ENCODE data around the gene COL4A1. TPM values are rescaled to one million over a fixed set of nuclear protein-coding genes. Genes with fewer than 3 reads are reported as not detected.

Gene COL4A1
- polyA plus RNA-seq, 4 donors = 3.1 to 85.7 (median 32.2) TPM

GRCh38 chr13:110227864-110228643 is 78.9 kb downstream of the COL4A1 start:
- 84 to 88% (median 86%) methylated on average over 28 of the region's 28 CpGs for WGBS, 3 donors
- H3K4me3 ChIP-seq (ENCODE audit: low read depth in 1 of 3, low read length in 3 of 3) = no peak overlapping the region
- peaks cover 0 to 4% (median 0%) of the 10 kb centered on the region in 3 donors for H3K4me1 ChIP-seq (ENCODE audit: control insufficient read depth in 3 of 3, insufficient read depth in 2 of 3, low read depth in 1 of 3, low read length in 2 of 3)
- no peaks in the 10 kb centered on the region for H3K9me3 ChIP-seq (ENCODE audit: control insufficient read depth in 2 of 2, insufficient read depth in 1 of 2, low read depth in 1 of 2, low read length in 1 of 2)
- FAIRE-seq (no peak), DNase-seq (no peak)
- peak overlapping the region in 1 of 3 donors; percentile 62 for H3K27ac ChIP-seq (ENCODE audit: low read depth in 1 of 3, low read length in 2 of 3)
- no peaks in the 10 kb centered on the region for H3K27me3 ChIP-seq (ENCODE audit: control insufficient read depth in 3 of 3, insufficient read depth in 3 of 3, low read length in 3 of 3)
- H3K36me3 ChIP-seq (ENCODE audit: control insufficient read depth in 3 of 3, insufficient read depth in 2 of 3, low read depth in 1 of 3, low read length in 3 of 3) = no peaks in the 10 kb centered on the region

GRCh38 chr13:110227416-110227815 is 79.5 kb downstream of the COL4A1 start:
- Histone ChIP-seq H3K27me3 (ENCODE audit: control insufficient read depth in 3 of 3, insufficient read depth in 3 of 3, low read length in 3 of 3) (no peaks in the 10 kb centered on the region), H3K4me3 (ENCODE audit: low read depth in 1 of 3, low read length in 3 of 3) (no peak overlapping the region), H3K9me3 (ENCODE audit: control insufficient read depth in 2 of 2, insufficient read depth in 1 of 2, low read depth in 1 of 2, low read length in 1 of 2) (no peaks in the 10 kb centered on the region), H3K4me1 (ENCODE audit: control insufficient read depth in 3 of 3, insufficient read depth in 2 of 3, low read depth in 1 of 3, low read length in 2 of 3) (peaks cover 0 to 4% (median 0%) of the 10 kb centered on the region in 3 donors), H3K36me3 (ENCODE audit: control insufficient read depth in 3 of 3, insufficient read depth in 2 of 3, low read depth in 1 of 3, low read length in 3 of 3) (no peaks in the 10 kb centered on the region), H3K27ac (ENCODE audit: low read depth in 1 of 3, low read length in 2 of 3) (no peak overlapping the region)
- FAIRE-seq (no peak), DNase-seq (no peak)
- 59 to 74% (median 63%) methylated on average over 3 of the region's 3 CpGs for WGBS, 3 donors

- FAIRE-seq (no peak), DNase-seq (no peak)
- 65 to 75% (median 72%) methylated on average over 12 of the region's 12 CpGs for WGBS, 3 donors
- peak overlapping the region in 1 of 3 donors; percentile 65 for H3K27ac ChIP-seq (ENCODE audit: low read depth in 1 of 3, low read length in 2 of 3)
- no peaks in the 10 kb centered on the region for H3K9me3 ChIP-seq (ENCODE audit: control insufficient read depth in 2 of 2, insufficient read depth in 1 of 2, low read depth in 1 of 2, low read length in 1 of 2)
- no peak overlapping the region for H3K4me3 ChIP-seq (ENCODE audit: low read depth in 1 of 3, low read length in 3 of 3)
- H3K36me3 ChIP-seq (ENCODE audit: control insufficient read depth in 3 of 3, insufficient read depth in 2 of 3, low read depth in 1 of 3, low read length in 3 of 3) = no peaks in the 10 kb centered on the region
- H3K4me1 ChIP-seq (ENCODE audit: control insufficient read depth in 3 of 3, insufficient read depth in 2 of 3, low read depth in 1 of 3, low read length in 2 of 3) = peaks cover 0 to 4% (median 0%) of the 10 kb centered on the region in 3 donors
- H3K27me3 ChIP-seq (ENCODE audit: control insufficient read depth in 3 of 3, insufficient read depth in 3 of 3, low read length in 3 of 3) = no peaks in the 10 kb centered on the region
These were observed 81.1 kb downstream of the COL4A1 start for GRCh38 chr13:110225609-110226574.

- H3K36me3 ChIP-seq (ENCODE audit: control insufficient read depth in 3 of 3, insufficient read depth in 2 of 3, low read depth in 1 of 3, low read length in 3 of 3) = no peaks in the 10 kb centered on the region
- DNase-seq = no peak
- 79 to 89% (median 84%) methylated on average over 11 of the region's 11 CpGs for WGBS, 3 donors
- H3K9me3 ChIP-seq (ENCODE audit: control insufficient read depth in 2 of 2, insufficient read depth in 1 of 2, low read depth in 1 of 2, low read length in 1 of 2) = no peaks in the 10 kb centered on the region
- peaks cover 0 to 4% (median 0%) of the 10 kb centered on the region in 3 donors for H3K4me1 ChIP-seq (ENCODE audit: control insufficient read depth in 3 of 3, insufficient read depth in 2 of 3, low read depth in 1 of 3, low read length in 2 of 3)
- no peak overlapping the region for H3K27ac ChIP-seq (ENCODE audit: low read depth in 1 of 3, low read length in 2 of 3)
- no peak overlapping the region for H3K4me3 ChIP-seq (ENCODE audit: low read depth in 1 of 3, low read length in 3 of 3)
- FAIRE-seq = no peak
- H3K27me3 ChIP-seq (ENCODE audit: control insufficient read depth in 3 of 3, insufficient read depth in 3 of 3, low read length in 3 of 3) = no peaks in the 10 kb centered on the region
These were observed 82.0 kb downstream of the COL4A1 start for GRCh38 chr13:110225003-110225402.

GRCh38 chr13:110224519-110224918 is 82.4 kb downstream of the COL4A1 start:
- DNase-seq = no peak
- 74 to 84% (median 75%) methylated on average over 8 of the region's 8 CpGs for WGBS, 3 donors
- H3K36me3 ChIP-seq (ENCODE audit: control insufficient read depth in 3 of 3, insufficient read depth in 2 of 3, low read depth in 1 of 3, low read length in 3 of 3) = no peaks in the 10 kb centered on the region
- peaks cover 0 to 4% (median 0%) of the 10 kb centered on the region in 3 donors for H3K4me1 ChIP-seq (ENCODE audit: control insufficient read depth in 3 of 3, insufficient read depth in 2 of 3, low read depth in 1 of 3, low read length in 2 of 3)
- FAIRE-seq = no peak
- H3K27me3 ChIP-seq (ENCODE audit: control insufficient read depth in 3 of 3, insufficient read depth in 3 of 3, low read length in 3 of 3) = no peaks in the 10 kb centered on the region
- no peak overlapping the region for H3K4me3 ChIP-seq (ENCODE audit: low read depth in 1 of 3, low read length in 3 of 3)
- H3K27ac ChIP-seq (ENCODE audit: low read depth in 1 of 3, low read length in 2 of 3) = no peak overlapping the region
- H3K9me3 ChIP-seq (ENCODE audit: control insufficient read depth in 2 of 2, insufficient read depth in 1 of 2, low read depth in 1 of 2, low read length in 1 of 2) = no peaks in the 10 kb centered on the region

GRCh38 chr13:110221406-110222117 is 85.4 kb downstream of the COL4A1 start:
- H3K9me3 ChIP-seq (ENCODE audit: control insufficient read depth in 2 of 2, insufficient read depth in 1 of 2, low read depth in 1 of 2, low read length in 1 of 2) = no peaks in the 10 kb centered on the region
- H3K27ac ChIP-seq (ENCODE audit: low read depth in 1 of 3, low read length in 2 of 3) = peak overlapping the region in 2 of 3 donors; percentile 5 to 79
- no peak overlapping the region for H3K4me3 ChIP-seq (ENCODE audit: low read depth in 1 of 3, low read length in 3 of 3)
- peaks cover 0 to 4% (median 0%) of the 10 kb centered on the region in 3 donors for H3K4me1 ChIP-seq (ENCODE audit: control insufficient read depth in 3 of 3, insufficient read depth in 2 of 3, low read depth in 1 of 3, low read length in 2 of 3)
- no peaks in the 10 kb centered on the region for H3K27me3 ChIP-seq (ENCODE audit: control insufficient read depth in 3 of 3, insufficient read depth in 3 of 3, low read length in 3 of 3)
- H3K36me3 ChIP-seq (ENCODE audit: control insufficient read depth in 3 of 3, insufficient read depth in 2 of 3, low read depth in 1 of 3, low read length in 3 of 3) = no peaks in the 10 kb centered on the region
- FAIRE-seq (no peak), DNase-seq (no peak)
- 57 to 74% (median 69%) methylated on average over 18 of the region's 18 CpGs for WGBS, 3 donors

- FAIRE-seq = no peak
- no peak overlapping the region for H3K4me3 ChIP-seq (ENCODE audit: low read depth in 1 of 3, low read length in 3 of 3)
- peak overlapping the region in 1 of 3 donors; percentile 29 for H3K27ac ChIP-seq (ENCODE audit: low read depth in 1 of 3, low read length in 2 of 3)
- H3K27me3 ChIP-seq (ENCODE audit: control insufficient read depth in 3 of 3, insufficient read depth in 3 of 3, low read length in 3 of 3) = no peaks in the 10 kb centered on the region
- no peaks in the 10 kb centered on the region for H3K4me1 ChIP-seq (ENCODE audit: control insufficient read depth in 3 of 3, insufficient read depth in 2 of 3, low read depth in 1 of 3, low read length in 2 of 3)
- no peaks in the 10 kb centered on the region for H3K9me3 ChIP-seq (ENCODE audit: control insufficient read depth in 2 of 2, insufficient read depth in 1 of 2, low read depth in 1 of 2, low read length in 1 of 2)
- no peak for DNase-seq
- 61 to 74% (median 71%) methylated on average over 7 of the region's 7 CpGs for WGBS, 3 donors
- no peaks in the 10 kb centered on the region for H3K36me3 ChIP-seq (ENCODE audit: control insufficient read depth in 3 of 3, insufficient read depth in 2 of 3, low read depth in 1 of 3, low read length in 3 of 3)
These were observed 86.5 kb downstream of the COL4A1 start for GRCh38 chr13:110220471-110220870.

Data from small intestine (tissue), 7 donors.